Measurements from ENCODE around the gene TMTC1.

The TMTC1 gene

GRCh38 chr12:29759950-29760349 lies 23.8 kb downstream of the TMTC1 start:
- H3K4me3 ChIP-seq (ENCODE audit: low read depth, low read length), result no peak overlapping the region
- no peak for DNase-seq (ENCODE audit: low read depth)
- TF ChIP-seq POLR2A (IDR thresholded peaks at IDR 0.05; ENCODE audit: extremely low read depth, insufficient read length) (no peak), MAX (IDR thresholded peaks at IDR 0.05; ENCODE audit: low read depth, low read length) (no peak), MYC (IDR thresholded peaks at IDR 0.05; ENCODE audit: low read depth, low read length) (no peak), CTCF (IDR thresholded peaks at IDR 0.05; ENCODE audit: low read depth, low read length) (no peak)

- no peak overlapping the region for H3K4me3 ChIP-seq (ENCODE audit: low read depth, low read length)
- no peak for DNase-seq (ENCODE audit: low read depth)
- TF ChIP-seq CTCF (IDR thresholded peaks at IDR 0.05; ENCODE audit: low read depth, low read length) (no peak), POLR2A (IDR thresholded peaks at IDR 0.05; ENCODE audit: extremely low read depth, insufficient read length) (no peak), MAX (IDR thresholded peaks at IDR 0.05; ENCODE audit: low read depth, low read length) (no peak), MYC (IDR thresholded peaks at IDR 0.05; ENCODE audit: low read depth, low read length) (no peak)
Observed at GRCh38 chr12:29756741-29757390, 26.9 kb downstream of the TMTC1 start.

GRCh38 chr12:29754235-29755189 lies 29.2 kb downstream of the TMTC1 start:
- TF ChIP-seq POLR2A (IDR thresholded peaks at IDR 0.05; ENCODE audit: extremely low read depth, insufficient read length) (no peak), MYC (IDR thresholded peaks at IDR 0.05; ENCODE audit: low read depth, low read length) (no peak), CTCF (IDR thresholded peaks at IDR 0.05; ENCODE audit: low read depth, low read length) (no peak), MAX (IDR thresholded peaks at IDR 0.05; ENCODE audit: low read depth, low read length) (no peak)
- DNase-seq (ENCODE audit: low read depth), result no peak
- no peak overlapping the region for H3K4me3 ChIP-seq (ENCODE audit: low read depth, low read length)

GRCh38 chr12:29752121-29752520 lies 31.6 kb downstream of the TMTC1 start:
- no peak overlapping the region for H3K4me3 ChIP-seq (ENCODE audit: low read depth, low read length)
- TF ChIP-seq MAX (IDR thresholded peaks at IDR 0.05; ENCODE audit: low read depth, low read length), result no peak
- no peak for TF ChIP-seq CTCF (IDR thresholded peaks at IDR 0.05; ENCODE audit: low read depth, low read length)
- no peak for TF ChIP-seq POLR2A (IDR thresholded peaks at IDR 0.05; ENCODE audit: extremely low read depth, insufficient read length)
- TF ChIP-seq MYC (IDR thresholded peaks at IDR 0.05; ENCODE audit: low read depth, low read length), result no peak
- no peak for DNase-seq (ENCODE audit: low read depth)

GRCh38 chr12:29751676-29752075 lies 32.1 kb downstream of the TMTC1 start:
- TF ChIP-seq POLR2A (IDR thresholded peaks at IDR 0.05; ENCODE audit: extremely low read depth, insufficient read length), result no peak
- TF ChIP-seq MAX (IDR thresholded peaks at IDR 0.05; ENCODE audit: low read depth, low read length), result no peak
- TF ChIP-seq CTCF (IDR thresholded peaks at IDR 0.05; ENCODE audit: low read depth, low read length), result no peak
- TF ChIP-seq MYC (IDR thresholded peaks at IDR 0.05; ENCODE audit: low read depth, low read length), result no peak
- H3K4me3 ChIP-seq (ENCODE audit: low read depth, low read length), result no peak overlapping the region
- no peak for DNase-seq (ENCODE audit: low read depth)

All from NB4 (cell line).